Measurements from ENCODE around the gene DNAAF2.
"Not testable (repeated sequence)": the region's sequence is repeated elsewhere in the genome, so short reads cannot be mapped to it uniquely, and the experiment has no call there.

The DNAAF2 gene

GRCh38 chr14:49586673-49587460, 48.2 kb downstream of the DNAAF2 start:
- H3K4me3 ChIP-seq (ENCODE audit: low read depth, low read length), result peak overlapping the region; percentile 34
- DNase-seq (ENCODE audit: low read depth, low spot score), result peak; percentile 23

GRCh38 chr14:49585803-49586672, 49.0 kb downstream of the DNAAF2 start, which contains the start of gene RPS29:
Gene RPS29 (minus strand): TSS chr14:49586380. CDS start chr14:49586346, 34 bp downstream.
- DNase-seq (ENCODE audit: low read depth, low spot score), result peak; percentile 94
- TF ChIP-seq, protein P1, sequence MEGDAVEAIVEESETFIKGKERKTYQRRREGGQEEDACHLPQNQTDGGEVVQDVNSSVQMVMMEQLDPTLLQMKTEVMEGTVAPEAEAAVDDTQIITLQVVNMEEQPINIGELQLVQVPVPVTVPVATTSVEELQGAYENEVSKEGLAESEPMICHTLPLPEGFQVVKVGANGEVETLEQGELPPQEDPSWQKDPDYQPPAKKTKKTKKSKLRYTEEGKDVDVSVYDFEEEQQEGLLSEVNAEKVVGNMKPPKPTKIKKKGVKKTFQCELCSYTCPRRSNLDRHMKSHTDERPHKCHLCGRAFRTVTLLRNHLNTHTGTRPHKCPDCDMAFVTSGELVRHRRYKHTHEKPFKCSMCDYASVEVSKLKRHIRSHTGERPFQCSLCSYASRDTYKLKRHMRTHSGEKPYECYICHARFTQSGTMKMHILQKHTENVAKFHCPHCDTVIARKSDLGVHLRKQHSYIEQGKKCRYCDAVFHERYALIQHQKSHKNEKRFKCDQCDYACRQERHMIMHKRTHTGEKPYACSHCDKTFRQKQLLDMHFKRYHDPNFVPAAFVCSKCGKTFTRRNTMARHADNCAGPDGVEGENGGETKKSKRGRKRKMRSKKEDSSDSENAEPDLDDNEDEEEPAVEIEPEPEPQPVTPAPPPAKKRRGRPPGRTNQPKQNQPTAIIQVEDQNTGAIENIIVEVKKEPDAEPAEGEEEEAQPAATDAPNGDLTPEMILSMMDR (IDR thresholded peaks at IDR 0.05; ENCODE audit: insufficient read depth, low read length, missing control alignments), result no peak

More at GRCh38 chr14:49586673-49587460, 48.2 kb downstream of the DNAAF2 start:
- POLR2A ChIA-PET, result interaction anchor here (0.6 to 1.7 kb wide), 10 partner anchors 11 to 181 kb away, joined by 3 to 11 read pairs (median 3); partner anchors contain the start of genes KLHDC2, LRR1, MGAT2 and RPL36AL
- CTCF ChIA-PET, result interaction anchor here (0.6 to 4.5 kb wide), 22 partner anchors 8 to 181 kb away, joined by 3 to 30 read pairs (median 4); partner anchors contain the start of genes KLHDC2, LRR1, MGAT2 and RPL36AL
- TF ChIP-seq, protein P1 (IDR thresholded peaks at IDR 0.05; ENCODE audit: insufficient read depth, low read length, missing control alignments), result peak; percentile 59

GRCh38 chr14:49584981-49585640, 49.9 kb downstream of the DNAAF2 start:
- H3K4me3 ChIP-seq (ENCODE audit: low read depth, low read length), result peak overlapping the region; percentile 84
- ChIA-PET POLR2A (interaction anchor here (1.2 kb wide), 1 partner anchor 183 kb away, joined by 5 read pairs; the partner anchor contains the start of gene KLHDC2), CTCF (interaction anchor here (1.0 to 4.5 kb wide), 4 partner anchors 37 to 248 kb away, joined by 3 to 30 read pairs (median 6); partner anchors contain the start of genes KLHDC2, MGAT2 and RPL36AL)
- DNase-seq (ENCODE audit: low read depth, low spot score), result not testable (repeated sequence)

More at GRCh38 chr14:49585803-49586672, 49.0 kb downstream of the DNAAF2 start, which contains the start of gene RPS29:
- H3K4me3 ChIP-seq (ENCODE audit: low read depth, low read length), result peak within 1 kb of the TSS; percentile 84
- POLR2A ChIA-PET, result interaction anchor here (0.7 to 1.7 kb wide), 10 partner anchors 12 to 182 kb away, joined by 3 to 11 read pairs (median 3); partner anchors contain the start of genes KLHDC2, LRR1, MGAT2 and RPL36AL
- CTCF ChIA-PET, result interaction anchor here (0.9 to 4.5 kb wide), 11 partner anchors 9 to 181 kb away, joined by 3 to 30 read pairs (median 6); partner anchors contain the start of genes KLHDC2, LRR1, MGAT2 and RPL36AL

DNA sequence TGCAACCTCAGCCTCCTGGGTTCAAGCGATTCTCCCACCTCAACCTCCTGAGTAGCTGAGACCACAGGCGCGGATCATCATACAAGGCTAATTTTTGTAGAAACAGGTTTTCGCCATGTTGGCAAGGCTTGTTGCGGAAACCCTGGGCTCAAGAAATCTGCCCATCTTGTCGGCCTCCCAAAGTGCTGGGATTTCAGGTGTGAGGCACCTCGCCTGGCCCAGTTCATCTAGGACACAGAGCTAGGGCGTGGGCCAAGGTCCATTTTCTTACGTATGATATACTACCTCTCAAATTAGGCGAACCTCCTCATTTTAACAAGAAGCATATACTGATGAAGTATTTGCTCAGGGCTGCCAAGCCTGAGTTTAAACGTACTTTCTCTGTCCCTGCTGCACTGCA, 51.0 kb downstream of the DNAAF2 start:
- TF ChIP-seq, protein P1 (IDR thresholded peaks at IDR 0.05; ENCODE audit: insufficient read depth, low read length, missing control alignments), result no peak
- ChIA-PET POLR2A (no interaction called here), CTCF (interaction anchor here (1.1 kb wide), 1 partner anchor 249 kb away, joined by 3 read pairs; no protein-coding TSS in a partner anchor)
- no peak for DNase-seq (ENCODE audit: low read depth, low spot score)
- H3K4me3 ChIP-seq (ENCODE audit: low read depth, low read length), result peak overlapping the region; percentile 10; the same call in 1 of the 2 replicates

DNA sequence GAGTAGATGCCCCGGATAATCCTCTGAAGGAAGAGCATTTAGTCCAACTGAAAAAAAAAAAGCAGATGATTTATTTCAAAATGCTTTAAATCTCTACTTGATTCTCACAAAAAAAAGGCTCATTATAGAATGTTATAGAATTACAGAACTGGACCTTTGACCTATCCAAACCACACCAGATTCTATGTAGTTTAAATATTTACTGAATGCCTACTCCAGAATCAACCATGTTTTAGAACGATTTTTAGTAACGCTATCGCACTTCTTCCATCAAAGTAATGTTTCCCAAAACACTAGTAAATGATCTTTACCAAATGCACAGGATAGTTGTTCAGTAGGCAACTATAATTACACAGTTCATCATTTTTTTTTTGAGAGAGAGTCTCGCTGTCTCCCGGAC, 51.4 kb downstream of the DNAAF2 start:
- no peak for DNase-seq (ENCODE audit: low read depth, low spot score)
- TF ChIP-seq, protein P1 (IDR thresholded peaks at IDR 0.05; ENCODE audit: insufficient read depth, low read length, missing control alignments), result no peak
- ChIA-PET CTCF (no interaction called here), POLR2A (no interaction called here)
- no peak overlapping the region for H3K4me3 ChIP-seq (ENCODE audit: low read depth, low read length)

Data from AG04449 (cell line).